Measurements from ENCODE around the gene PTPRC.

The PTPRC gene

DNA sequence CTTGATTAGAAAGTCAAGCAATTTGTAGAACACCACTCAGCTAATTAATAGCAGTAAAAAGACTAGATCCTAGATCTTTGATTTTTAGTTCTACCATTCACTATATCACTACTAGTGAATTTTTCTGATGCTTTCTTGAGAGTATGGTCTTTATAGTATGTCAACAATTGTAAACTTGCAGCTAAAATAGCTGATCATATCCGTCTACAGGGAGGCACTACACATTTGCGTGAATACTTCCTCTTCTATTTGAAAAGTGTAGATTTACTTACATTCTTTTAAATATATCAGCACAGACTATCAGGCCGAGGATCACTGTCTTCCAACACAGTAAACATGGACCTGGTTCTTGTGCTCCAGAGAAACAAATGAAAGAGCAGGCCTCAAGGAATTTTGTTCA is 18.6 kb upstream of the PTPRC start:
- DNase-seq (ENCODE audit: low read depth in 2 of 2): no peak

DNA sequence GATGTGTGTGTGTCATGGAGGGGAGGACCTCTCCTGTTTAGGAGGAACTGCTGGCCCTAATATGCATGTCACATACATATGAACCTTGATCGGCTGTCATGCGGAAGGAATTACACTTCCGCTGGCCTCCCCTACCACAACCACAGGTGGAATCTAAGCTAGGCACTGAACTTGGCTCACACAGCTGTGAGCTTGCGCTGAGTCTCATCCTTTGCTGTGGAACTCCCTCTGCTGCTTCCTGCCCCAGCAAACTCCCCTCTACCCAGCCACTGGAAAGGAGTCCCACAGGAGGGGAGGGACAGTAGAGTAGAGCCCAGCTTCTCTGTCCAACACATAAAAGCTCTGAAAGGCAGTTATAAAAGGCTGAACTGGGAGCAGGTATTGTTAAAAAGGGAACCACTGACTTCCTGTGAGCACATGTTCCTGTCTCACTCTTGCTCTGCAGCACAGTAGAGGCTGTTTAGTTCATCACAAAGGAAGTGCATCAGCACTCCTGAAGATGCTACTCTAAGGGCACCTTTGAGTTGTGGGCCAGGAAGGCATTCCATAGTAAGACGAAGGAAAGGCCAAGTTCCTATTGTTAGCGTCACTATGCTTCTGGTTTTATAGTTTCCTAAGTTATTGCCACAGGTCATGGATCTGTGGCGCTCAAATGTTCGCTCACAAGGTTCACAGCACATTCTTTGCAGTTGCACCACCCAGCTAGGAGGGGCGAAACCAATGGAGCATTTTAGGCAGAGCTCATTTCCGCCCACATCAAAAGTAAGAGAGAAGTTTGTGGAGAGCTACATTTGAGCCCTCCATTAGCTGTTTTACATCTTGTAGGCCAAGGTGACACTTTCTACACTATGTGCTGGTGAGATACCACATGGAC is 17.7 kb upstream of the PTPRC start:
- no peak for DNase-seq (ENCODE audit: low read depth in 2 of 2)

GRCh38 chr1:198622001-198622400 is 16.8 kb upstream of the PTPRC start:
- DNase-seq (ENCODE audit: low read depth in 2 of 2): no peak

DNA sequence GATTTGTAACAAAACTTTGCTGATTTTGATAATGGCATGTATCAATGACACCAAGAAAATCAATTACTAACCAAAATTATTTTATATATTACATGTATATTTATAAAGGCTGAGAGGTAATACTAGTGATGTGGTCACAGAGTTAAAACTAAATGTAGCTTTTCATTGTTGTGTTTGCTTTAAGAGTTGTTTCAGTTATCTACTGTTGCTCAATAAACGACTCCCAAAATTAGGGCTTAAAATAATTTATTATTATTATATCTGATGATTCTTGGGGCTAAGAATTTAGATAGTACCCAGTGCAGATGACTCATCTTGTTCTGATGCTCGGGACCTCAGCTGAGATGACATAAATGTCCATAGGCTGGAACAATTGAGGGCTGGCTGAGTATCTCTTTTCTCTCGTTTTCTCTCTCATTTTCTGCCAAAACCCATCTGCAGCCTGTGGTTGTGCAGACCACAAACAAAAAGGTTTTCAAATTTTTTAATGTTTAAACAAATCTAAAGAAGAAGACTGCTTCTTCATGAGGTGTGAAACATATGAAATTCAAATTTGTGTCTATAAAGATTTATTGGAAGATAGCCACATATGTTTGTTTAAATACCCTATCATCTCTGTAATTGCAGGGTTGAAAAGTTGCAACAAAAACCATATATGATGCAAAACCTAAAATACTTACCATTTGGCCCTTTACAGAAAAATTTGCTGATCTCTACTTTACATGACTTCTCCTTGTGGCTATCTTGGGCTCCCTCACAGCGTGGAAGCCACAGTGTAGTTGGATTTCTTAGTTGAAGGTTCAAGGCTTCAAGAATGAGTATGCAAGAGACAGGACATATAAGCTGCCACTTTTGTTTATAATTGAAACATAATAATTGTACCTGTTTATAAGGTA is 14.8 kb upstream of the PTPRC start:
- DNase-seq (ENCODE audit: low read depth in 2 of 2): no peak

DNA sequence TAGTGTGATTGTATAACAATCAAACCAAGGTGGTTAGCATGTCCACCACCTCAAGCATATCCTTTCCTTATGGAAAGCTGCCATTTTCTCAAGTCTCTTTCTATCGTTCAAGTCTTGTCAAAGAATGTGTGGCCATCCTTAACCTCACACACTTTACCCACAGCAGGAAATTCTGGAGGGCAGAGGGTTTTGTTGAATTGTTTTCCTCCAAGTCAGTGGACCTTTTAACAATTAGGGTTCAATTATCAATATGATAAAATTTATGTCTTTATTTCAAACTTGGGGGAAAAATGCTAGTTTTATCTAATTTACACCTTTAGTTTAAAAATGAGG is 14.2 kb upstream of the PTPRC start:
- DNase-seq (ENCODE audit: low read depth in 2 of 2): no peak

DNA sequence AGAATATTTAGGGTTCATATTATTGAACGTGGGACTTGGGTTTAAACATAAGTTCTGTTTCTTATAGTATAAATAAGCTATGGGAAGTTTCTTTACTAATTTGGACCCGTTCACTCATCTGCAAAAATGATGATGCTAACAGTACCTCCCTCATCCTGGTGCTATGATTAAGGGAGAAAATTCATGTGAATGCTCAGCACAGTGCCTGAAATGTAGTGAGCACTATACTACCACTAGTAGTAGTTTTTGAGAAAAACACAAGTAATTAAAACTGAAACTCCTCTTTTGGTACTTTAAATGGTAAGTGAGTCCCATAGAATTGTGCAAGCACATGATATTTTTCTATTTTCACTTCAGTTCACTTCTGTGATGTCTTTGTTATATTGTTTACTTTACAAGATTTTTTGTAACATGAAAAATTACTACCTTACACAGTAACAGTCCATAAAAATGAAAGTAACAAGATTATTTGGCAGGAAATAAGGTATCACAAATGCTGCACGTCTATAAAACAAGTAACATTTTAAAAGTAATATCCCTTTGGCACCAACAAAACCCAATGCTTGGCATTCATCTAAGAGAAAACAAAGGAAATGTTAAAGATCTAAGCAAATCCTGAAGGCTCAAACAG is 11.3 kb upstream of the PTPRC start:
- DNase-seq (ENCODE audit: low read depth in 2 of 2): no peak

DNA sequence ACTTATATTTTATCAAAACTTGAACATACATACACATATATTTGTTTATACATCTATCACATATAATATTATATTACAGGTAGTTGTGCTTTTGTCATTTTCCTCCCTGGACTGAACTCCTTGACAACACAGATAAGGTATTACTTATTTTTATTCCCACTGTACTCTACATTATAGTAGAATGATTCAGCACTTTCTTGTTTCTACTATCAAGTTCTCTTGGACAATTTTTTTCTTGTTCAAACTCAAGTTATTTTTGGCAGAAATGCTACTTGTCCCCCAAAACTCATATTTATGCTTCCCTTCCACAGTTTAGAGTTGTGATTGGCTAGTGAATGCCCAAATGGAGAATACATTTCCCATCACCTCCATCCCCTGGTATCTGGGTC is 10.8 kb upstream of the PTPRC start:
- no peak for DNase-seq (ENCODE audit: low read depth in 2 of 2)

DNA sequence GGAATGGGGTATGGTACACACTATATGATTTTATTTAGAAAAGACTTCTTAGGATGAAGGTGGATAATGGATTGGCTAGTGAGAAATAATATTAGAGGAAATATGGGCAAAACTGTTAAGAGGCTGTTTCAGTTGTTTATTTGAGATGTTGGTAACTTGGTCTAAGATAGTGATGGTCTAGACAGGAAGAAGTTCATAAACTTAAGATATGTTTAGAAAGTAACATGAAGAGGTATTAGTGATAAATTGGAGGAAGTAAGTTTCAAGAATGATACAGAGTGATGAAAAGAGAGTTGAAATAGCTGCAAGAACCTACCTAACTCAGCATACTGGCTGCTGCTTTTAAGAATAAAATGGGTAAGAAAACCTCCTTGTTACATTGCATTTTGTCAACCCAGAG is 9.2 kb upstream of the PTPRC start:
- no peak for DNase-seq (ENCODE audit: low read depth in 2 of 2)

GRCh38 chr1:198630863-198631262 is 8.0 kb upstream of the PTPRC start:
- no peak for DNase-seq (ENCODE audit: low read depth in 2 of 2)

GRCh38 chr1:198631292-198631691 is 7.5 kb upstream of the PTPRC start:
- DNase-seq (ENCODE audit: low read depth in 2 of 2): no peak

DNA sequence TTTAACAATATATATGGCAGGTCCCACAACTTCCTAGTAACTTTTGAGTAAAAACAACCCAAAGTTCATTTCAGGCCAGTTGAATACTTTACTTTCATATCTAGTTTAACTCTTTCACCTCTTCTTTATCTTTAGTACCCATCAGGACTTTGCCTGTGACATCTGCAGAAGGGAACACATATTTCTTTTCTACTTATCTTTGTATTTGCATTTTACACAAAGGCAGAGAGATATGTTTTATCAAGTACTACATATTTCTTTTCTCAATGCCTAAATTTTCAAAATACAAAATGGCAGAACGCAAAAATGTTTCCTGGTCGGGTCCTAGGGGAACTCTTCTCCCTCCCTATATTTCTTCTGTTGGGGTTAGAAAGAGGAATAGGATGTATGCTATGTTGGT is 6.8 kb upstream of the PTPRC start:
- DNase-seq (ENCODE audit: low read depth in 2 of 2): no peak

DNA sequence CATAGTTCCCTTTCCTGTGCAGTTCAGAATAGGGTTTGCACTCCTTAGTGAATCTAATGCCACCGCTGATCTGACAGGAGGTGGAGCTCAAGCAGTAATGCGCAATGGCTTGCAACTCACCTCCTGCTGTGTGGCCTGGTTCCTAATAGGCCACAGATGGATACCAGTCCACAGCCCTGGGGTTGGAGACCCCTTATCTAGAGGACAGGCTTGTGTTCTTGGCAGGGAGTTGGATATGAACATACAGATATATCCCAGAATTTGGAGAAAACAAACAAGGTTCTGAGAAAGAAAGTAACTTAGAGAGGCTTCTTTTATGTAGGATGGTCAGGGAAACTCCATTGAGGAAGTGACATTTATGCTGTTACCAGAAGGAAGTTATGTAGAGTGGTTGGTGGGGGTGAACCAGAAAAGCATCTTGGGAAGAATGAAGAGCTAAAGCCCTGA is 5.1 kb upstream of the PTPRC start:
- no peak for DNase-seq (ENCODE audit: low read depth in 2 of 2)

- no peak for DNase-seq (ENCODE audit: low read depth in 2 of 2)
Measured at GRCh38 chr1:198635964-198636363, 2.9 kb upstream of the PTPRC start.

GRCh38 chr1:198636391-198636790 is 2.4 kb upstream of the PTPRC start:
- no peak for DNase-seq (ENCODE audit: low read depth in 2 of 2)

GRCh38 chr1:198637157-198637556 is 1.7 kb upstream of the PTPRC start:
- no peak for DNase-seq (ENCODE audit: low read depth in 2 of 2)

- DNase-seq (ENCODE audit: low read depth in 2 of 2): no peak
Measured at GRCh38 chr1:198637916-198638437, 863 bp upstream of the PTPRC start.

GRCh38 chr1:198638441-198638840 is 399 bp upstream of the PTPRC start:
- no peak for DNase-seq (ENCODE audit: low read depth in 2 of 2)

GRCh38 chr1:198639671-198640143 is 867 bp downstream of the PTPRC start:
- no peak for DNase-seq (ENCODE audit: low read depth in 2 of 2)

- no peak for DNase-seq (ENCODE audit: low read depth in 2 of 2)
Measured at GRCh38 chr1:198640174-198640573, 1.3 kb downstream of the PTPRC start.

DNA sequence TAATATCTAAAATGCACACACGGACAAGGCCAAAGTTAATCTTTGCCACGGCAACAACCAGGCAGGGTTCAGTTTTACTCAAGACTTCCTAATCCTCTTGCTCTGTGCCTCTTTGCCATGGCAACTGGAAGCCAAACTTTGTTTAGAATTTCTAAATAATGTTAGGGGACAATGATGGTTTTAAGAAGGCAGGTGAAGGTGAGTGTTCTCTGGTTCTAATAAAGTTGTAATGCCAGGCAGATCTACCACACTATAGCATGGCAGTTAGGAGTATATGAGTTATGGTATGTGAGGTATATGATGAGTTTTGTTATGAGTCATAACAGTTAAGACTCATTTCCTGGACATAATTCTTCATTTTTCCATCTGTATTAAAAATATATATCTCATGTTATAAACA is 2.7 kb downstream of the PTPRC start:
- DNase-seq (ENCODE audit: low read depth in 2 of 2): no peak

- DNase-seq (ENCODE audit: low read depth in 2 of 2): no peak
Measured at GRCh38 chr1:198641966-198642668, 3.3 kb downstream of the PTPRC start.

DNA sequence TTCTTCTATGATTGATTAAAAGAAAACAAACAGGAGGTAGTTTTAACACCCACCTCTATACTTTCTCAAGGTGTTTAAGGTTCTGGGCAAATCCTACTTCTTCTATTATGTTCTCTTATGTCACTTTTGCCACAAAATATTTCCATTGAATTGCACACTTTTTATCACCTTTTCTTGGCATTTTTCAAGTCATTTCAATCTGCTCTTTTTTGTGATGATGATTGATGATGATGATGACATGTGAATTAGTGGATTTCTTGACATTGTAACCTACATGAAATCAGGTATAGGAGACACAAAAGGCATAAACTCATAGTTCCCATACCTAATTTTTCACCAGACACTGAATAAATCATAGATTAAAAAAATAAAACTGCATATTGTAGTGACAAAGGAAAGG is 4.1 kb downstream of the PTPRC start:
- DNase-seq (ENCODE audit: low read depth in 2 of 2): no peak
